Erythroblast (primary cell): Measurements from ENCODE around the gene UNC45A.

Source experiments
- DNase-seq, 2 experiments: peaks; one replicate each; lab custom pipeline; 2025; lab: John Stamatoyannopoulos, UW
- GATA1 ChIP-seq: IDR thresholded peaks from 2 replicates; pipeline ENCODE4 v1.6.1; 2011; ENCODE audit warnings: low read depth, mild to moderate bottlenecking, control low read depth, low read length, moderate library complexity
- POLR2A ChIP-seq: IDR thresholded peaks from 2 replicates; pipeline ENCODE4 v1.6.1; 2011; ENCODE audit warnings: mild to moderate bottlenecking, low read length

UNC45A gene

GRCh38 chr15:90933301-90933700, 1.8 kb upstream of the UNC45A start:
- peak; percentile 81 to 91 for DNase-seq
- TF ChIP-seq POLR2A: peak; percentile 51
- no peak for TF ChIP-seq GATA1

GRCh38 chr15:90934256-90934948, 683 bp upstream of the UNC45A start:
- DNase-seq: peak; percentile 90 to 91
- no peak for TF ChIP-seq POLR2A
- no peak for TF ChIP-seq GATA1

DNA sequence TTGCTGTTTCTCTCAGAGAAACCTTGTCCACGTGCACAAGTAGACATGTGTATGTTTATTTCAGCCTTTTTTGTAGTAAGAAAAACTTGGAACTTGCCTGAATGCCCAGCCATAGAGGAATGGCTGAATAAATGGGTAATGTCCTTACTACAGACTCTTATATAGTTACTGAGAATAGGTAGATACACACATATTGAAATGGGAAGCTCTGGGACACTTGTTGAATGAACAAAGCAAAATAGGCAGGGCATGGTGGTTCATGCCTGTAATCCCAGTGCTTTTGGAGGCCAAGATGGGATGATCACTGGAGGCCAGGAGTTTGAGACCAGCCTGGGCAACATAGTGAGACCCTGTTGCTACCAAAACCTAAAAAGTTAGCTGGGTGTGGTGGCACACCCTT, 1.7 kb downstream of the UNC45A start:
- TF ChIP-seq POLR2A: no peak
- TF ChIP-seq GATA1: no peak
- DNase-seq: no peak

GRCh38 chr15:90938261-90938660, 3.2 kb downstream of the UNC45A start:
- no peak for TF ChIP-seq GATA1
- no peak for TF ChIP-seq POLR2A
- no peak for DNase-seq

- no peak for DNase-seq
- TF ChIP-seq POLR2A: no peak
- no peak for TF ChIP-seq GATA1
Measured at GRCh38 chr15:90939756-90940155, 4.7 kb downstream of the UNC45A start.

DNA sequence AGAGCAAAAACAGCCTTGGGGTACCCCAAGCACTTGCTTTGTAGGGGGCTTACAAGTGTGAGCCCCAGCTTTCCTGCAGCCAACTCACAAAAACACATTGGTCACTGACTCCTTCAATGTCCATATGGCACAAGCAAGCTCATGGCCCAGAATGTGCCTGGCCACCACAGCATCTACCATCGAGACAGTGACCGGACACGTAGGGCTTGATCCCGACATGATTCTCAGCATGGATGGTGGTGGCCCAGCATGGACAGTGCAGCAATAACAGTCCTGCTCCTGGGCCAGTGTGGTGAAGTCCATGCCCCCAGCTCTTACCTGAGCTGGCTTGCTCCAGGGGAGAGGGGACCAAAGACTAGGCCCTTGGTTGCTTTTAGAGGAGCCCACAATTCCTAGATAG, 6.0 kb downstream of the UNC45A start:
- TF ChIP-seq GATA1: no peak
- no peak for TF ChIP-seq POLR2A
- no peak for DNase-seq

DNA sequence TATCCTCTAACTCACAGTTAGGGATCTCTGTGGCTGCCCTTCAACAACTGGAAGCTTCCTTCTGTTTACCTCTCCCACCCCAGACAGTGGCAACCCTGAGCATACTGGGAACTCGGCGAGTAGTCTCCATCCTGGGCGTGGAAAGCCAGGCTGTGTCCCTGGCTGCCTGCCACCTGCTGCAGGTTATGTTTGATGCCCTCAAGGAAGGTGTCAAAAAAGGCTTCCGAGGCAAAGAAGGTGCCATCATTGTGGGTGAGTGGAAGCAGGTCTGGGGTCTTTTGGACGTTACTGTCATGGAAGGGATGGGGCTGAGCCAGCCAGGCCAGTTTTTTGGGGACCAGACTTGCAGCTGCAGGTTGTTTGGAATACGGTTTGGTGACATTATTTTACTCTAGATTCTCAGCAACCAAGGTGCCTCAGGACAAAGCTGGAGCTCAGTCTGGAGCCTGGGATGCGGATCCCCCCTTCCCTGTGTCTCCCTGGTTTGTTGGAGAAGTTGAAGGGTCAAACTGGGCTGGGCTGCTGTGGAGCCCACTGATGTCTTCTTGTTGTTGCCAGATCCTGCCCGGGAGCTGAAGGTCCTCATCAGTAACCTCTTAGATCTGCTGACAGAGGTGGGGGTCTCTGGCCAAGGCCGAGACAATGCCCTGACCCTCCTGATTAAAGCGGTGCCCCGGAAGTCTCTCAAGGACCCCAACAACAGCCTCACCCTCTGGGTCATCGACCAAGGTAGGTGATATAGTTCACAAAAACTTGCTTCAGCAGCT, 7.5 kb downstream of the UNC45A start:
- TF ChIP-seq POLR2A (no peak), GATA1 (no peak)
- no peak for DNase-seq

GRCh38 chr15:90945091-90945490, 10.0 kb downstream of the UNC45A start:
- DNase-seq: no peak
- no peak for TF ChIP-seq POLR2A
- TF ChIP-seq GATA1: no peak

GRCh38 chr15:90946538-90946937, 11.5 kb downstream of the UNC45A start:
- TF ChIP-seq POLR2A (no peak), GATA1 (no peak)
- DNase-seq: no peak

DNA sequence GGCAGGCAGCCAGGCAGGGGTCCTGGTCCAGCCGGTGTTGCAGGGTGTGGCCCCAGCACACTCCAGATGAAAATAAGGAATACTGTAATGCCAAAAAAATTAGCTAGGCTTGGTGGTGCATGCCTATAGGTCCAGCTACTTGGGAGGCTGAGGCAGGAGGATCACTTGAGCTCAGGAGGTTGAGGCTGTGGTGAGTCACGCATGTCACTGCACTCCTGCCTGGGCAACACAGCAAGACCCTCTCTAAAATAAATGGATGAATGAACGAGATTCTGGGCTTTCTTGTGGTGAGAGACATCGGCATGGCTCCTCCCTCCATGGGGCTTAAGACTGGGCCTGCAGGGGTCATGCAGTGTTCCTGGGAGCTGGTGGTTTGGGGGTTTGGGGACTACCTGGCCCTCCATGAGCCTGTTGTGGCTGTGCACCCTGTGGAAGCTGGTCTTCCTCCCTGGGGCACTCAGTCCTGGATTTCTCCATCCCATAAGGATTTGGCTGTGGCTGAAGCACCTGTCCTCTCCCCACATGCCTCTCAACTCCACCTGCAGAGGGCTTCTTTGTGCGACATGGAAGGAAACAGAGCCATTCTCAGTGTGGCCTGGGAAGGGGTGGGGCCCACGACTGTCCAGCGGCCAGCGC, 12.0 kb downstream of the UNC45A start:
- TF ChIP-seq POLR2A (no peak), GATA1 (no peak)
- no peak for DNase-seq

DNA sequence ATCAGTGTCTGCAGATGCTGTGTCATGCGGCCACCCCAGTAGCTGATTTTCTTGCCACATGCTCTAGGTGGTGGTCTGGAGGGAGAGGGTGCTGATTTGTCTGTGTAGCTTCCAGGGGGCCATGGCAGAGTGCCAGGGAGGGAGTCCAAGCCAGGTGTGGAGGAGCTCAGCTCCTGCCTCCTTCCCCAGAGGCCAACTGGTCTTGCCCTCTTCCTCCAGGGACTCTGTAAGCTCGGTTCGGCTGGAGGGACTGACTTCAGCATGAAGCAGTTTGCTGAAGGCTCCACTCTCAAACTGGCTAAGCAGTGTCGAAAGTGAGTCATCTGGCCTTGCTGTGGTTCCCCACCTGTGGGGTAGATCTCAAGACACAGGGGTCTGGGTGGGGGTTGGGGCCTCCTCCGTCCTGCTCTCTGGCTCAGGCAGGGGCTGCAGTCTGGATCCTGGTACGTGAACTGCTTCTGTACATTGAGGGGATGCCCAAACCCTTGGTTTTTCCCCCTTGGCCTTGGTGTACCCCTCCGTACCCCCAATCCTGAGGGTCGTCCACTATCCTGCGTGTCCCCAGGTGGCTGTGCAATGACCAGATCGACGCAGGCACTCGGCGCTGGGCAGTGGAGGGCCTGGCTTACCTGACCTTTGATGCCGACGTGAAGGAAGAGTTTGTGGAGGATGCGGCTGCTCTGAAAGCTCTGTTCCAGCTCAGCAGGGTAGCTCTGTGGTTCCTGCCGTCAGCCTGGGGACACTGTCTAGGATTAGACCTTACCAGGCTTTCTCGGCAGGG, 12.7 kb downstream of the UNC45A start:
- DNase-seq: peak in 1 of 2 experiments; percentile 27
- no peak for TF ChIP-seq POLR2A
- no peak for TF ChIP-seq GATA1

DNA sequence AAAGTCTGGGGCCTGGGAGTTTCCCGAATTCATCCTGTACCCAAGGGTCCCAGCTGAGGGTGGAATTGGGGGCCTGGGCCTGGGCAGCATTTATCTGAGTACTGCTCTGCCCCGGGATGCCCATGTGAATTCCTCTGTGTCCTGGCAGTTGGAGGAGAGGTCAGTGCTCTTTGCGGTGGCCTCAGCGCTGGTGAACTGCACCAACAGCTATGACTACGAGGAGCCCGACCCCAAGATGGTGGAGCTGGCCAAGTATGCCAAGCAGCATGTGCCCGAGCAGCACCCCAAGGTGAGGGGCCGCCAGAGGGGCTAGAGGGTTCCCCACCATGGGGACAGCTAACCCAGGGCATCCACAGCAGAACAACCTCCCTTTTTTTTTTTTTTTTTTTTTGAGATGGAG, 13.4 kb downstream of the UNC45A start:
- no peak for DNase-seq
- no peak for TF ChIP-seq GATA1
- no peak for TF ChIP-seq POLR2A

DNA sequence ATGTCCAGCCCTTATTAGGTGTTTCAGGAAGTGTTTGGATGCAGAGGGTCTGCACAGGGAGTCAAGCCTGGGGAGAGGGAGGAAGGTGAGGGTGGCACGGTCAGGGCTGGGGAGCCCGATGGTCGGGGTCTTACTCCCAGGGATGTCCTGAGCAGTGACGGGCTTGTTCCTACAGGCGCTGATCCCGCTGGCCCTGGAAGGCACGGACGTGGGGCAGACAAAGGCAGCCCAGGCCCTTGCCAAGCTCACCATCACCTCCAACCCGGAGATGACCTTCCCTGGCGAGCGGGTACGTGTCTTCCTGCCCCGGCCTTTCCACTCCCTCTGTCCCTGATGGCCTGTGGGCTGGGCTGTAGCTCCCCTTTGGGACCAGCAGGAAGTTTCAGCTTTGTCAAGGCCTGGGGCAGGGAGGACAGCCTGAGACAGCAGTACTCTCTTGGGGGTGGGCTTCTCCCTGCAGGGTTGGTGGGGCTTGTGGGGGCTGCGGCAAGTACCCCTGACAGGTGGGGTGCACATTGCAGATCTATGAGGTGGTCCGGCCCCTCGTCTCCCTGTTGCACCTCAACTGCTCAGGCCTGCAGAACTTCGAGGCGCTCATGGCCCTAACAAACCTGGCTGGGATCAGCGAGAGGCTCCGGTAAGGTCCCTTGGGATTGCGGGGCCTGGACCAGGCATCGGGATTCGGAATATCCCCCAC, 15.0 kb downstream of the UNC45A start:
- DNase-seq: no peak
- peak; percentile 51 for TF ChIP-seq POLR2A
- TF ChIP-seq GATA1: no peak
